ENCODE data around the gene MORN3. TPM values are rescaled to one million over a fixed set of nuclear protein-coding genes. Genes with fewer than 3 reads are reported as not detected.

MORN3 gene
- polyA plus RNA-seq, 1 donor from 2014 or later = 3.4 TPM

- peak overlapping the region; percentile 44 for H3K4me2 ChIP-seq (ENCODE audit: low read length)
- no peak overlapping the region for H2AFZ ChIP-seq (ENCODE audit: low read depth, low read length)
- H3K9me2 ChIP-seq (ENCODE audit: insufficient read depth, low read length) = no peaks in the 10 kb centered on the region
- H4K20me1 ChIP-seq (ENCODE audit: insufficient read depth) = no peaks in the 10 kb centered on the region
- no peak for TF ChIP-seq POLR2AphosphoS5 (IDR thresholded peaks at IDR 0.05)
- peak; percentile 36 for TF ChIP-seq MXI1 (conservative IDR thresholded peaks at IDR 0.05; ENCODE audit: poor library complexity, severe bottlenecking)
- TF ChIP-seq EP300 (conservative IDR thresholded peaks at IDR 0.05; ENCODE audit: poor library complexity, severe bottlenecking) = no peak
- TF ChIP-seq REST (IDR thresholded peaks at IDR 0.05; ENCODE audit: borderline replicate concordance) = no peak
- no peak for TF ChIP-seq EZH2 (IDR thresholded peaks at IDR 0.05; ENCODE audit: borderline replicate concordance, insufficient read depth, low read length, poor library complexity, severe bottlenecking)
- TF ChIP-seq RAD21 (conservative IDR thresholded peaks at IDR 0.05) = no peak
- peak; percentile 12 for TF ChIP-seq SMC3 (conservative IDR thresholded peaks at IDR 0.05; ENCODE audit: poor library complexity)
- TF ChIP-seq, protein P1, sequence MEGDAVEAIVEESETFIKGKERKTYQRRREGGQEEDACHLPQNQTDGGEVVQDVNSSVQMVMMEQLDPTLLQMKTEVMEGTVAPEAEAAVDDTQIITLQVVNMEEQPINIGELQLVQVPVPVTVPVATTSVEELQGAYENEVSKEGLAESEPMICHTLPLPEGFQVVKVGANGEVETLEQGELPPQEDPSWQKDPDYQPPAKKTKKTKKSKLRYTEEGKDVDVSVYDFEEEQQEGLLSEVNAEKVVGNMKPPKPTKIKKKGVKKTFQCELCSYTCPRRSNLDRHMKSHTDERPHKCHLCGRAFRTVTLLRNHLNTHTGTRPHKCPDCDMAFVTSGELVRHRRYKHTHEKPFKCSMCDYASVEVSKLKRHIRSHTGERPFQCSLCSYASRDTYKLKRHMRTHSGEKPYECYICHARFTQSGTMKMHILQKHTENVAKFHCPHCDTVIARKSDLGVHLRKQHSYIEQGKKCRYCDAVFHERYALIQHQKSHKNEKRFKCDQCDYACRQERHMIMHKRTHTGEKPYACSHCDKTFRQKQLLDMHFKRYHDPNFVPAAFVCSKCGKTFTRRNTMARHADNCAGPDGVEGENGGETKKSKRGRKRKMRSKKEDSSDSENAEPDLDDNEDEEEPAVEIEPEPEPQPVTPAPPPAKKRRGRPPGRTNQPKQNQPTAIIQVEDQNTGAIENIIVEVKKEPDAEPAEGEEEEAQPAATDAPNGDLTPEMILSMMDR (IDR thresholded peaks at IDR 0.05; ENCODE audit: poor library complexity, severe bottlenecking) = peak; percentile 31
- TF ChIP-seq TAF1 (IDR thresholded peaks at IDR 0.05; ENCODE audit: low read depth) = no peak
- H3K27ac ChIP-seq (ENCODE audit: low read length) = no peak overlapping the region
- peak overlapping the region; percentile 55 for H3K9ac ChIP-seq (ENCODE audit: low read length)
- H3K9me3 ChIP-seq (ENCODE audit: low read length) = no peaks in the 10 kb centered on the region
- no peaks in the 10 kb centered on the region for H3K79me2 ChIP-seq (replicated peaks; ENCODE audit: insufficient read depth, low read length)
- H3F3A ChIP-seq (ENCODE audit: insufficient read depth, low read length, poor library complexity, severe bottlenecking) = no peaks in the 10 kb centered on the region
- no peaks in the 10 kb centered on the region for H3K27me3 ChIP-seq (ENCODE audit: insufficient read depth, low read depth, low read length)
- no peaks in the 10 kb centered on the region for H3K36me3 ChIP-seq (ENCODE audit: insufficient read depth, low read length)
- H3K4me3 ChIP-seq (ENCODE audit: low read length) = peak overlapping the region; percentile 85
These were observed 42.4 kb downstream of the MORN3 start for GRCh38 chr12:121626853-121627640.

- Histone ChIP-seq H3K4me3 (ENCODE audit: low read length) (peak within 1 kb of the TSS; percentile 85), H3K36me3 (ENCODE audit: insufficient read depth, low read length) (no peaks in the 10 kb centered on the region), H3K9ac (ENCODE audit: low read length) (peak within 1 kb of the TSS; percentile 55), H4K20me1 (ENCODE audit: insufficient read depth) (no peaks in the 10 kb centered on the region), H3K9me3 (ENCODE audit: low read length) (no peaks in the 10 kb centered on the region), H3K9me2 (ENCODE audit: insufficient read depth, low read length) (no peaks in the 10 kb centered on the region), H3K27me3 (ENCODE audit: insufficient read depth, low read depth, low read length) (no peaks in the 10 kb centered on the region), H3K79me2 (replicated peaks; ENCODE audit: insufficient read depth, low read length) (no peaks in the 10 kb centered on the region), H3F3A (ENCODE audit: insufficient read depth, low read length, poor library complexity, severe bottlenecking) (no peaks in the 10 kb centered on the region), H2AFZ (ENCODE audit: low read depth, low read length) (no peak within 1 kb of the TSS), H3K4me2 (ENCODE audit: low read length) (peak within 1 kb of the TSS; percentile 44), H3K27ac (ENCODE audit: low read length) (no peak within 1 kb of the TSS)
- TF ChIP-seq POLR2AphosphoS5 (IDR thresholded peaks at IDR 0.05) = peak; percentile 15
- no peak for TF ChIP-seq TAF1 (IDR thresholded peaks at IDR 0.05; ENCODE audit: low read depth)
- TF ChIP-seq REST (IDR thresholded peaks at IDR 0.05; ENCODE audit: borderline replicate concordance) = no peak
- peak; percentile 22 for TF ChIP-seq RAD21 (conservative IDR thresholded peaks at IDR 0.05)
- no peak for TF ChIP-seq EZH2 (IDR thresholded peaks at IDR 0.05; ENCODE audit: borderline replicate concordance, insufficient read depth, low read length, poor library complexity, severe bottlenecking)
- peak; percentile 75 for TF ChIP-seq MXI1 (conservative IDR thresholded peaks at IDR 0.05; ENCODE audit: poor library complexity, severe bottlenecking)
- peak; percentile 26 for TF ChIP-seq EP300 (conservative IDR thresholded peaks at IDR 0.05; ENCODE audit: poor library complexity, severe bottlenecking)
- peak; percentile 26 for TF ChIP-seq SMC3 (conservative IDR thresholded peaks at IDR 0.05; ENCODE audit: poor library complexity)
- TF ChIP-seq, protein P1 (IDR thresholded peaks at IDR 0.05; ENCODE audit: poor library complexity, severe bottlenecking) = peak; percentile 57
These were observed 43.2 kb downstream of the MORN3 start, which contains the start of gene ORAI1 for GRCh38 chr12:121626087-121626852. TSS of gene ORAI1 (plus strand) at chr12:121626530.
